Mesodermal cell (in vitro differentiated cells): ENCODE measurements around the gene GZMB. TPM values are rescaled to one million over a fixed set of nuclear protein-coding genes. Genes with fewer than 3 reads are reported as not detected.

ENCODE experiments used
- H3K27ac ChIP-seq: 2 replicates; pipeline ENCODE4 v1.7.0; 2013; ENCODE audit warnings: mild to moderate bottlenecking, low read depth, low read length, moderate library complexity; ENCODE audit not compliant: severe bottlenecking
- H3K36me3 ChIP-seq: 2 replicates; pipeline ENCODE4 v1.7.1; 2013; ENCODE audit warnings: mild to moderate bottlenecking, low read length, moderate library complexity; ENCODE audit not compliant: control insufficient read depth, insufficient read depth
- H3K4me1 ChIP-seq: one replicate; pipeline ENCODE4 v1.7.1; 2013; ENCODE audit warnings: mild to moderate bottlenecking, low read length; ENCODE audit not compliant: insufficient read depth, control insufficient read depth, poor library complexity, severe bottlenecking
- H3K4me3 ChIP-seq: 2 replicates; pipeline ENCODE4 v1.7.0; 2013; ENCODE audit warnings: low read length, control low read depth, mild to moderate bottlenecking; ENCODE audit not compliant: insufficient read depth, poor library complexity, severe bottlenecking; ENCODE audit errors: extremely low read depth
- H3K9me3 ChIP-seq: 2 replicates; pipeline ENCODE4 v1.7.1; 2013; ENCODE audit warnings: mild to moderate bottlenecking, low read length, moderate library complexity; ENCODE audit not compliant: control insufficient read depth
- WGBS, 2 experiments: methylation state at CpG; one replicate each; pipeline ENCODE4 v1.1.5; 2013; ENCODE audit warnings: missing lambda C conversion rate in 2 of 2; ENCODE audit not compliant: insufficient coverage in 2 of 2; 5-methylcytosine and 5-hydroxymethylcytosine counted together
- polyA plus RNA-seq, 2 experiments: library from polyadenylated mRNA; stranded (reverse); fragments of 50-300 nt; gene quantifications; one replicate each; pipeline ENCODE4 v1.2.3, GENCODE V29; 2013

Gene GZMB, protein sequence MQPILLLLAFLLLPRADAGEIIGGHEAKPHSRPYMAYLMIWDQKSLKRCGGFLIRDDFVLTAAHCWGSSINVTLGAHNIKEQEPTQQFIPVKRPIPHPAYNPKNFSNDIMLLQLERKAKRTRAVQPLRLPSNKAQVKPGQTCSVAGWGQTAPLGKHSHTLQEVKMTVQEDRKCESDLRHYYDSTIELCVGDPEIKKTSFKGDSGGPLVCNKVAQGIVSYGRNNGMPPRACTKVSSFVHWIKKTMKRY
- polyA plus RNA-seq (2013, experiment 1 of 2): not detected
- polyA plus RNA-seq (2013, experiment 2 of 2): not detected

GRCh38 chr14:24634158-24634557, at the start of gene GZMB:
Gene GZMB, minus strand, starts transcription at chr14:24634190. Its CDS starts 30 bp downstream, at chr14:24634160.
- Histone ChIP-seq H3K4me3 (no peak within 1 kb of the TSS), H3K27ac (no peak within 1 kb of the TSS), H3K36me3 (no peaks in the 10 kb centered on the region), H3K4me1 (no peaks in the 10 kb centered on the region), H3K9me3 (no peaks in the 10 kb centered on the region)
- 79 to 100% methylated on average over 2 of the region's 2 CpGs for WGBS, 2 experiments

GRCh38 chr14:24681056-24681455, 47.1 kb upstream of the GZMB start:
- no peaks in the 10 kb centered on the region for H3K4me1 ChIP-seq
- WGBS, 2 experiments: 80% methylated on average over 1 of the region's 1 CpG; no CpG with 5 or more reads in 1 of the 2 experiments
- no peak overlapping the region for H3K4me3 ChIP-seq
- no peaks in the 10 kb centered on the region for H3K36me3 ChIP-seq
- H3K27ac ChIP-seq: no peak overlapping the region
- no peaks in the 10 kb centered on the region for H3K9me3 ChIP-seq

DNA sequence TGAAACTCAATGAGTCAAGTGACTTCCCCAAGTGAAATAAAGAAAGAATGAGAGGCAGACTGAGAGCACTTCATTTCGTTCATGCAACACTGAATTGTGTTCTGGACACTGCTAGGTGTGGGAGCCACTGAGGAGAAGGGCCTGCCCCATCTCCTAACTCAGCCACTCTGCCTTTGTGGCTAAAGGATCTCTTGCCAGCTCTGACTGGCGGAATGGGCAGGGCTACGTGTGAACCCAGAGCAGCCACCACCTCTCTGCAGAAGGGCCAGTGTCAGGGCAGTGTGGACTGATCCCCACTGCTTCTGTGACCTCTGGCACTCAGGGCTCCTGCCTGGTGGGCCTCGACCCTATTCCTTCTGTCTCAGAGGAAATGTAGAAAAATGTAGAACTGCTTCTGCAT, 46.5 kb upstream of the GZMB start:
- H3K4me1 ChIP-seq: no peaks in the 10 kb centered on the region
- no peak overlapping the region for H3K27ac ChIP-seq
- H3K9me3 ChIP-seq: no peaks in the 10 kb centered on the region
- no peaks in the 10 kb centered on the region for H3K36me3 ChIP-seq
- 84 to 90% methylated on average over 2 to 4 of the region's 4 CpGs for WGBS, 2 experiments
- no peak overlapping the region for H3K4me3 ChIP-seq

DNA sequence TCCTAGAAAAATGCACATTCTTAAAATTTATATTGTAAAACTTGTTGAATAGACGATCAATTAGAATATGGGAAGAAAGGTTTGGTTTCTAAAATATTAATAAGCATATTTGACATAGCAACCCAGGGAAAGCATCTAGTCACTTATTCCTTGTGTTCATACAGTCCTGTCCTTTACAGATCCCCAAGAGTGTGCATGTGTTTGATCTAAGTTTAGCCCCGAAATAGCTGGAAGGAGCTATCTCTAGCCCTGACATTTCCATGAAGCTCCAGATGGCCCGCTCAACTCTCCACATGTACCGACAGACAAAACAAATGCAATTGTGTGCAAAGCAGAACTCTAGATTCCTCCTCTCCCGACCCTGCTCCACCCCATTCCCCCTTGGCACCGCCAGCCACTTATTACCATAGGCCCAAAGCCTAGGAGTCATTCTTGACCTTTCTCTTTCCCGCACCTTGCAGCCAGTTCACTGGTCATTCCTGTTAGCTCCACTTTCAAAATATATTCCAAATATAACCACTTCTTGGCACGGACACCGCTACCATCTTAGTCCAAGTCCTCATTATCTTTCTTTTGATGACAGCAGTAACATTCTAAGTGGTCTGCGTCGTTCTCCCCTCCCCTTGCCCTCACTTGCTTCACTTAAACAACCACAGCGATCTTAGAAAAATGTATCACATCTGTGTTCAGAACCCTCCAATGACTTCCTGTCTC, 45.4 kb upstream of the GZMB start:
- H3K4me1 ChIP-seq: no peaks in the 10 kb centered on the region
- 78 to 83% methylated on average over 8 to 11 of the region's 12 CpGs for WGBS, 2 experiments
- no peaks in the 10 kb centered on the region for H3K9me3 ChIP-seq
- H3K36me3 ChIP-seq: no peaks in the 10 kb centered on the region
- H3K4me3 ChIP-seq: no peak overlapping the region
- H3K27ac ChIP-seq: no peak overlapping the region

GRCh38 chr14:24678801-24679247, 44.8 kb upstream of the GZMB start:
- H3K36me3 ChIP-seq: no peaks in the 10 kb centered on the region
- no peak overlapping the region for H3K4me3 ChIP-seq
- no peaks in the 10 kb centered on the region for H3K9me3 ChIP-seq
- H3K4me1 ChIP-seq: no peaks in the 10 kb centered on the region
- H3K27ac ChIP-seq: no peak overlapping the region
- WGBS, 2 experiments: 13 to 27% methylated on average over 3 to 7 of the region's 11 CpGs

DNA sequence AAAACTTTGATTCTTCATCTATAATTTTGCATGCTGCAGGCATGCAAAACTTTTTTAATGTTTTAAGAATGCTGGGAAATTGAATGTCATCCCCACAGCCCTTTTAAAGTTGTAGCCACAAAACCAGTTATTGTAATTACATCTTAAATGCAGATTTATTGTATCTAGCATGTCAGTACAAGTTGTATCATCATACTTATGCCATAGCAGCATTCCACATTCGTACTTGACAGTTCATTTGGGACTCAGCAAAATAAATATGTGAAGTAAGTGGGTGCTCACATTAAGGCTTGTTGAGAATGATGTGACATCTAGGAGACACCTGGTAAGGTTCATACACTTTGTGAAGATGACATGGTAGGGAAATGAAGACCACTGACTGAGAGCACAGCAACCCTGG, 44.0 kb upstream of the GZMB start:
- no peak overlapping the region for H3K27ac ChIP-seq
- WGBS, 2 experiments: 100% methylated on average over 1 of the region's 1 CpG; no CpG with 5 or more reads in 1 of the 2 experiments
- no peaks in the 10 kb centered on the region for H3K4me1 ChIP-seq
- no peaks in the 10 kb centered on the region for H3K36me3 ChIP-seq
- no peaks in the 10 kb centered on the region for H3K9me3 ChIP-seq
- H3K4me3 ChIP-seq: no peak overlapping the region

- no peaks in the 10 kb centered on the region for H3K9me3 ChIP-seq
- no peak overlapping the region for H3K27ac ChIP-seq
- WGBS, 2 experiments: 88 to 94% methylated on average over 1 to 2 of the region's 5 CpGs
- H3K4me3 ChIP-seq: no peak overlapping the region
- H3K4me1 ChIP-seq: no peaks in the 10 kb centered on the region
- no peaks in the 10 kb centered on the region for H3K36me3 ChIP-seq
Observed at GRCh38 chr14:24674204-24674970, 40.4 kb upstream of the GZMB start.

DNA sequence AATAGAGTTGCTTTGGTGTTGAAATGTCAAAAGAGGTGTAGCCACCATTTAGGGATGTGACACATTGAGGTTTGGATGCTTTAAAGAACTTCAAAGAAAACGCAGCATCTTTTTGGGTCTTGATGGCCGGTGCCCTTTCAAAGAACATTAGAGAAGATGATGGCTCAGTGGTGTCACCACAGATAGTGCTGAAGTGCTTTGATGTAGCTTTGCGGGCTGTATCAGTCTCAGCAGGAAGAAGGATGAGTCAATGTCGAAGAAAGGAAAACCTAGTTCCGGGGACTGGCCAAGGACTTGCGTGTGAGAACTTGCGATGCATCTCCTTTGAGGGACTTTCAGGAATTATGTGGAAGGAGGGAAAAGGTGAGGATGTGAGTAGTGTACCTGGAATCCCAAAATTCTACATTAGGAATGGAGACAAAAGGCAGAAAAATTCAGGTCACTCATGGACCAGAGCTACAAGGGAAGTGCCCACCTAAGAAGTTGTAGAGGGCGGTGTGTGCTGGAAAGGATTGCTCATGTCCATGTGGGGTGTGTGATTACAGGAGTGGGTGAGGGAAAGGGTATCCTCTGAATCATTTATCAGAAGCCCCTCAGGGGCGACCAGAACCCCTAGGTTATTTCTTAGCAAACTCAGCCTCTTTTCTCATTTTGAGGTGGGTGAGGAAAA, 39.7 kb upstream of the GZMB start:
- no peaks in the 10 kb centered on the region for H3K4me1 ChIP-seq
- H3K4me3 ChIP-seq: no peak overlapping the region
- H3K36me3 ChIP-seq: no peaks in the 10 kb centered on the region
- no peak overlapping the region for H3K27ac ChIP-seq
- 73 to 85% methylated on average over 7 to 8 of the region's 9 CpGs for WGBS, 2 experiments
- H3K9me3 ChIP-seq: no peaks in the 10 kb centered on the region

GRCh38 chr14:24673059-24673458, 39.1 kb upstream of the GZMB start:
- WGBS, 2 experiments: 50 to 83% methylated on average over 1 to 2 of the region's 2 CpGs
- Histone ChIP-seq H3K27ac (no peak overlapping the region), H3K4me1 (no peaks in the 10 kb centered on the region), H3K36me3 (no peaks in the 10 kb centered on the region), H3K9me3 (no peaks in the 10 kb centered on the region), H3K4me3 (no peak overlapping the region)

GRCh38 chr14:24670594-24670993, 36.6 kb upstream of the GZMB start:
- WGBS, 2 experiments: no CpG with 5 or more reads among the region's 1 CpG

More at GRCh38 chr14:24670594-24670993, 36.6 kb upstream of the GZMB start:
- Histone ChIP-seq H3K9me3 (no peaks in the 10 kb centered on the region), H3K27ac (no peak overlapping the region), H3K4me1 (no peaks in the 10 kb centered on the region), H3K4me3 (no peak overlapping the region), H3K36me3 (no peaks in the 10 kb centered on the region)
